Measurements from ENCODE around the gene PACSIN1.

Gene PACSIN1

GRCh38 chr6:34528996-34529664, 63.3 kb downstream of the PACSIN1 start:
- no peak for DNase-seq

- DNase-seq: no peak
Observed at GRCh38 chr6:34529665-34530327, 63.9 kb downstream of the PACSIN1 start.

GRCh38 chr6:34530753-34531365, 65.0 kb downstream of the PACSIN1 start:
- no peak for DNase-seq

DNA sequence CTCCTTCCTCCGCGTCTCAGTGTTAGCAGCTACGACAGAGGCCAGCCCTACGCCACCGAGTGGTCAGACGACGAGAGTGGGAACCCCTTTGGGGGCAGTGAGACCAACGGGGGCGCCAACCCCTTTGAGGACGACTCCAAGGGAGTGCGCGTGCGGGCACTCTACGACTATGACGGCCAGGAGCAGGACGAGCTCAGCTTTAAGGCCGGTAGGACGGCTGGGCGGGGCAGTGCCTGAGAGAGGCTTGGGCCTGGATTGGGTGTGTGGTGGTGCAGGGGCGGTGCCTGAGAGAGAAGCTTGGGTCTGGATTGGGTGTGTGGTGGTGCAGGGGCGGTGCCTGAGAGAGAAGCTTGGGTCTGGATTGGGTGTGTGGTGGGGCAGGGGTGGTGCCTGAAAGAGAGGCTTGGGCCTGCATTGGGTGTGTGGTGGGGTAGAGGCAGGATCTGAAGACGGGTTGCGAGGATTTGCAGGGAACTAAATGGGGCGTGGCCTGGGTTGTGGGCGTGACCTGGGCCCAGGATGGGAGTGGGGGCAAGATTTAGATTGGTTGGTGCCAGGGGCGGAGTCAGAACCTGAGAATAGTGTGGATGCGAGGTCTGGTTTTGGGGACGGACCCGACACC, 65.8 kb downstream of the PACSIN1 start:
- peak; percentile 65 for DNase-seq

DNA sequence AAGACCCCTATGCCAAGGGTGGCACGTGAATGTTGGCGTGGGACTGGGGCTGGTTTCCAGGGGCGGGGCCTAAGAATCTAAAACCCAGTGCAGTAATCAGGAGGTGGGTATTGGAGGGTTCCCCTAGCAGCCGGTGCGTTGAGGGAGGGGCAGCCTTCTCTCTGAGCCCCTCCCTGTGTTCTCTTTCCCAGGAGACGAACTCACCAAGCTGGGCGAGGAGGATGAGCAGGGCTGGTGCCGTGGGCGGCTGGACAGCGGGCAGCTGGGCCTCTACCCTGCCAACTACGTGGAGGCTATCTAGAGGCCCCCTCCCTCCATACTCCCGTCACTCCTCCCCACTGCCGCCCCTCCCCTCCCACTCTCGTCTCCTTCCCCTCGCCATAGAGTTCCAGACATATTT, 66.4 kb downstream of the PACSIN1 start:
- DNase-seq: no peak

GRCh38 chr6:34534146-34534545, 68.3 kb downstream of the PACSIN1 start:
- no peak for DNase-seq

DNA sequence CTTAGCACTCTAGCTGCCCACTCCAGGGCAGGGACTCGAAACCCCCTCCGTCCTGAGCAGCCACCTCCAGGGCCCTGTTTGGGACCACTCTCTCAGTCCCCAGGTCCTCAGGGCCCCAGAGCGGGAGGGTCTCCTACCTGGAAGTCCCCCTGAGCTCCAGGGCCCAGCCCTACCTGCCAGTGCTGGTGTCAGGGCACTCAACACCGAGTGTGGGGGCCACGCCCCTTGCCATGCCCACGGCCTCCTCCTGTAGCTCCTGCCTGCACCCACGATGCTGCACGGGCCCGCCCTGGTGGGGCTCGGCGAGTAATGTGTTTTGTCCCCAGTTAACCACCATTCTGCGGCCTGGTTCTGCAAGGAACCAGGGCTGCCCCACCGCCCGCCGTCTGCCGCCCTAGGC, 68.8 kb downstream of the PACSIN1 start:
- DNase-seq: no peak

DNA sequence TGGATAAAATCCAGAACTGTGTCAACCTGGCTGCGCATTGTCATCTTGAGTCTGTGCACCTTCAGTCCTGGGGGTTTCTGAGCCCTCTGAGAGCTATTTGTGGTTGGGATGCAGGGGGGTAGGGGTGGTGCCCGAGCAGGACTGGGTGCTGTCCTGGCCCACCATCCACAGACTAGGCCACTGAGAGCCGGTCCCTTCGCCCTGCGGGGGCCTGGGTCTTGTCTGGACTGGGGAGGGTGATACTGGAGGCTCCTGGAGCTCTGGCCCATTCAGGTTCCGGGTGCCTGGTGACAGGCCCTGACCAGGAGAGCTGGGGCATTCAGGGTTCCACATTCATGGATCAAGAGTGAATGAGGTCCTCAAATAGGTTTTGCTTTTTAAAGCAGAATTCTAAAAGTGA, 69.3 kb downstream of the PACSIN1 start:
- no peak for DNase-seq

GRCh38 chr6:34535646-34536045, 69.8 kb downstream of the PACSIN1 start:
- DNase-seq: no peak

GRCh38 chr6:34536251-34536958, 70.5 kb downstream of the PACSIN1 start:
- DNase-seq: no peak

- DNase-seq: no peak
Observed at GRCh38 chr6:34536959-34537848, 71.3 kb downstream of the PACSIN1 start.

- no peak for DNase-seq
Observed at GRCh38 chr6:34537922-34538550, 72.2 kb downstream of the PACSIN1 start.

GRCh38 chr6:34538581-34538980, 72.7 kb downstream of the PACSIN1 start:
- no peak for DNase-seq

DNA sequence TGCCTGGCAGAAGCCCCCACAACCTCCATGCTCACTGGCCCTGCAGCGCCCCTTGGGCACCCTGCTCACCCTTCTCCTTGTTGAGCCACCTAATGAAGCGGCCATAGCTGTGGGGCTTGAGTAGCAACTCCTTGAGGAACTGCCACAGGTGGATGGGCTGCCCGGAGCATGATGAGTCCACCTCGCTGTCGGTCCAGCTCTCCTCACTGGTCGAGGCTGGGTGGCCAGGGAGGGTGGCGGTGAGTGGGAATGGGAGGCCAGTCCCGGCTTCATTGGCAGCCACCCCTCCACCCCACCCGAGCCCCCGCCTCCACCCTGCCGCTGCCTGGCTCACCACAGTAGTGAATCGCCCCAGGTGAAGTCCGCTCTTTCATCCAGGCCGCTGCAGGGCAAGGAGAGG, 73.3 kb downstream of the PACSIN1 start:
- DNase-seq: no peak

GRCh38 chr6:34540222-34540621, 74.3 kb downstream of the PACSIN1 start:
- no peak for DNase-seq

- DNase-seq: no peak
Observed at GRCh38 chr6:34540841-34541240, 75.0 kb downstream of the PACSIN1 start.

DNA sequence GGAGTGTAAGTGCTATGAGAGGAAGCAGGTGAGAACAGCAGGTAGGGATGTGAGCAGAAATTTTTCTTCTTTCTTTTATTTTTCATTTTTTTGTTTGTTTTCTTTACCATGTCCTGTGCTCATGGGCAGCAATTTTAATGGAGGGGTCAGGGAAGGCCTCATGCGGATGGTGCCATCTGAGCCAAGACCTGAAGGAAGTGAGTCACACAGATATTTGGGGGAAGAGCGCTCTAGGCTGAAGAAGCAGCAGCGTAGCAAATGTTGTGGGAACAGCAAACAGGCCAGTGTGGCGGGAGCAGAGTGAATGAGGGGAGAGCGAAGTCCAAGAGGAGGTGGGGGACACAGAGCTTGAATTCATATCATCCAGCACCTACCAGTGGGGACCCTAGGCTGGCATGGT, 77.5 kb downstream of the PACSIN1 start:
- peak; percentile 25 for DNase-seq

- DNase-seq: no peak
Observed at GRCh38 chr6:34544052-34544604, 78.3 kb downstream of the PACSIN1 start.

DNA sequence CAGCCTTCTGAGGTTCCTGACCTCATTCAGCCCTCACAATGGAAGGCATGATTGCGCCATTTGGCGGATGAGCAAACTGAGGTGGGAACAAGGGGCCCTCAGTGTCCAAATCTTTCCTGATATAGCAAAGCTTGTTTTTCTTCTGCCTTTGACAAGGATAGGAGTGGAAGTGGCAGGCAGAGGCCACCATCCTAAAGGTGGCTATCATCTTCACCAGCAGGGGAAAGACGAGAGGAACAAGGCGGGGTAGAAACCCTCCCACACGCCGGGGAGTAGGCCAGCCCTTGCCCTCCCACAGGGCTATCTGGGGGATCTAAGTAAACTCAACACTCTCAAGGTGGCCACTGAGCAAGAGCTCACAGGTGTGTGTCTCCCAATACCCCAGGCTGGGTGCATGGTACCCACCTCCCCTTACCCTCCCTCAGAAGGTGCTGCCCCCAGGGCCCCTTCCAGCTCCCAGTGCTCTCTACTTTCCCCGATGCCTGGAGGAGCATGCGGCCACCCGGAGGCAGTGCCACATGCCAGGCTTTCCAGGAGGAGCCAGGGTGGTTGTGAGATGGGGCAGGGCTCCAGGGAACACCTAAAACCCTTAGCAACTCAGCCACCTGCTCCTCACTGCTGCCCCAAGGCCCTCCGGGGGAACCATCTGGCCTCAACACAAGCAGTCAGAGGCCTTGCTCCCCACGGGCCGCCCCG, 79.0 kb downstream of the PACSIN1 start:
- no peak for DNase-seq

DNA sequence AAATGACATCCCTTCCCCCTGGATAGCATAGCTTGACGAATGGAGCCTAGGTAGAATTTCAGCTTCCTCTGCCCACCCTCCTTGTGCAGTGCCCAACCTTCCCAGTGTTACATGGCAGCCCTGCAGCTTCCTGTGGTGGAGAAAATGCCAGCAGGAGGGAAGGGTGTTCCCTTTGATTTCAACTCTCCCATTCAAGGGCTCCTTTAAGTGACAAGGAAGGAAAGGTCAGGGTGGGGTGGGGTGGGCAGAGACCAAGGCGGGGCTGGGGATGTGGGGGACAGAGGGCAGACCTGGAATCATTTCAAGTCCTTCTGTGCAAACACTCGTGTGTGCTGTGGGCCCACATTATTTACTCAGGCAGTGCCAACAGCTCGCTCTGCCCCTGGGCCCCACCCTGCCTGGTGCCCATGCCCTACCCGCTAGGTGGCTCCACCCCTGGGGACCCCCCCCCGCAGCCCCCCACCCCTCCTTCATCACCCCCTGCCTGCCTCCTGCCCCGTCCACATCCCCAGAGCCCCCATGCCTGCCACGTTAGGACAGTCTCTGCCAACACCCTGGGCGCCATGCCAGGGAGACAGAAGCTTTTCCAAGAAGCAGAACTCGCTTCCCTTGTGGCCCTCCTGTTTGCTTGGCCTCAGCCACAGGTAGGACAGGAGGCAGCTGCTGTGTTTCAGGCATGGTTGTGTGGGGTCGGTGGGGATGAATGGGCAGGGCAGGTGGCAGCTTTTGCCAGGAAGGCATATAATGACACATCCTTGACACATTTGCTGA, 80.9 kb downstream of the PACSIN1 start:
- DNase-seq: no peak

All from fibroblast of skin of abdomen (primary cell).